BJ (cell line): ENCODE data around the gene MVB12A. TPM values are rescaled to one million over a fixed set of nuclear protein-coding genes. Genes with fewer than 3 reads are reported as not detected.

Experiments
- CTCF ChIA-PET: fragments of 350-600 bp; formaldehyde crosslinking; extraction: SDS; loops from one replicate; lab custom pipeline; 2021; ENCODE audit warnings: antibody characterized with exemption, inconsistent platforms; lab: Yijun Ruan, JAX
- POLR2A ChIA-PET: fragments of 300-600 bp; sonication (Branson Sonifier 250); formaldehyde crosslinking; extraction: SDS; loops from one replicate; lab custom pipeline; 2021; ENCODE audit warnings: antibody characterized with exemption; lab: Charles Lee
- DNase-seq: peaks from one replicate; pipeline ENCODE4 v3.0.0-alpha.2; 2011; ENCODE audit warnings: low read depth
- H3K27me3 ChIP-seq: 2 replicates; pipeline ENCODE4 v1.6.0; 2011; ENCODE audit warnings: low read length; ENCODE audit not compliant: control insufficient read depth, insufficient read depth
- H3K36me3 ChIP-seq: 2 replicates; pipeline ENCODE4 v1.5.1; 2011; ENCODE audit warnings: low read length; ENCODE audit not compliant: control insufficient read depth, insufficient read depth
- H3K4me3 ChIP-seq: 2 replicates; pipeline ENCODE4 v1.5.1; 2011; ENCODE audit warnings: low read depth, mild to moderate bottlenecking, control low read depth, low read length
- CTCF ChIP-seq: IDR thresholded peaks from 2 replicates; pipeline ENCODE4 v1.5.1; 2011; ENCODE audit warnings: low read depth, mild to moderate bottlenecking, control low read depth, inconsistent platforms, low read length, moderate library complexity; ENCODE audit not compliant: insufficient read depth
- polyA plus RNA-seq: library from polyadenylated mRNA; depleted of rRNA; stranded (reverse); fragments of >200 nt; gene quantifications from 2 replicates; pipeline ENCODE4 v1.2.3, GENCODE V29; 2011

The MVB12A gene
- polyA plus RNA-seq, 1 experiment, result 47.3 TPM

GRCh38 chr19:17450264-17451075 is 30.6 kb downstream of the MVB12A start:
- Histone ChIP-seq H3K36me3 (no peaks in the 10 kb centered on the region), H3K4me3 (no peak overlapping the region), H3K27me3 (peaks cover 17% of the 10 kb centered on the region)
- DNase-seq, result no peak
- TF ChIP-seq CTCF, result no peak
- ChIA-PET CTCF (interaction anchor here (0.7 to 2.0 kb wide), 3 partner anchors 13 to 79 kb away, joined by 3 to 5 read pairs (median 4); no protein-coding TSS in a partner anchor), POLR2A (no interaction called here)

DNA sequence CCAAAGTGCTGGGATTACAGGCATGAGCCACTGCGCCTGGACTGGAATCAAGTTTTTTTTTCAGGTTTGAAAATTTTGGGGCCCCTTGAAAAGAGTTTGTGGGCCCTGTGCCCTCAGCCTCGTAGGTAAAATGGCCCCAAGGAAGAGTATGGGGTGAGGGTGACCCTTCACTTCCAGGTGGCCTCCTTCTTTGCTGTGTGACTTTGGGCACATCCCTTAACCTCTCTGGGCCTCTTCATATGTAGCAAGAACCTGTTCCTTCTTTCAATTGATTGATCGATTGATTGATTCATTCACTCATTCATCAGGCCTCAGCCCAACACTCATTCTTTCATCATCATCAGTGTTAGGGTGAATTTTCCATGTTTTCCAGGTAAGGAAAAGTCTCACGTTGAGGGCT is 32.0 kb downstream of the MVB12A start:
- H3K36me3 ChIP-seq, result no peaks in the 10 kb centered on the region
- no peak for TF ChIP-seq CTCF
- DNase-seq, result no peak
- H3K27me3 ChIP-seq, result peaks cover 16% of the 10 kb centered on the region
- CTCF ChIA-PET, result interaction anchor here (0.7 to 1.5 kb wide), 3 partner anchors 14 to 122 kb away, joined by 3 to 4 read pairs (median 4); no protein-coding TSS in a partner anchor
- H3K4me3 ChIP-seq, result no peak overlapping the region
- POLR2A ChIA-PET, result no interaction called here

- H3K27me3 ChIP-seq, result peaks cover 9% of the 10 kb centered on the region
- TF ChIP-seq CTCF, result no peak
- POLR2A ChIA-PET, result no interaction called here
- CTCF ChIA-PET, result interaction anchor here (0.7 to 3.5 kb wide), 4 partner anchors 12 to 119 kb away, joined by 3 to 23 read pairs (median 5); no protein-coding TSS in a partner anchor
- no peak for DNase-seq
- no peak overlapping the region for H3K4me3 ChIP-seq
- H3K36me3 ChIP-seq, result no peaks in the 10 kb centered on the region
These were observed 34.8 kb downstream of the MVB12A start for GRCh38 chr19:17454576-17455071.

DNA sequence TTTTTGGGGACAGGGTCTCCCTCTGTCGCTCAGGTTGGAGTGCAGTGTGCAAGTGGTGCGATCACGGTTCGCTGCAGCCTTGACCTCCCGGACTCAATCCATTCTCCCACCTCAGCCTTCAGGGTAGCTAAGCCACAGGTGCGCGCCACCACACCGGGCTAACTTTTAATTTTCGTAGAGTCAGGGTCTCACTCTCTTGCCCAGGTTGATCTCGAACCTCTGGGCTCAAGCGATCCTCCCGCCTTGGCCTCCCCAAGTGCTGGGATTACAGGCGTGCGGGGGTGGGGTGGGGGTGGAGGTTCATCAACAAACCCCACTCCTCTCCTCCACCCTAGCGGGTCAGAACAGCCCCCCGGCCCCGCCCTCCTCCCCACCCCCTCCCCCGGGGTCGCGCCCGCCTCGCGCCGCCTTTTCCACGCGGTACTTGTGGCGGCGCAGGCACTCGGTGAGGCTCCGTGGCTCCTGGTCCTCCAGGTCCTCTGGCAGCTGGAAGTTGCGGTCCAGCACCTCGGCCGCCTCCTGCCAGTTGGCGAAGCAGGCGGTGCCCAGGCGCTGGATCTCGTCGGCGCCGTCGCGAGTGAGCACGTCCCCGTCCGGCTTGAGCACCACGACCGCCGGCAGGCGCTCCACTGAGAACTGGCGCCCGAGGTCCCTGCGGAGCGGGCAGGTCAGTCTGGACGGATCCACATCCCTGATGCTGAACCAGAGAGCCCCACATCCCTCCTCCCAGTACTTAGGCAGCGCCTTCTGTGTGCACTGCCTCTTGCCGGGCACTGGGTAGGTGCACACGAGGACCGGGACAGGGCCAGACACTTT is 35.7 kb downstream of the MVB12A start:
- no peak for DNase-seq
- POLR2A ChIA-PET, result interaction anchor here (0.6 kb wide), 1 partner anchor 14 kb away, joined by 4 read pairs; no protein-coding TSS in a partner anchor
- H3K4me3 ChIP-seq, result no peak overlapping the region
- peaks cover 9% of the 10 kb centered on the region for H3K27me3 ChIP-seq
- TF ChIP-seq CTCF, result no peak
- CTCF ChIA-PET, result interaction anchor here (3.5 kb wide), 1 partner anchor 11 kb away, joined by 23 read pairs; no protein-coding TSS in a partner anchor
- H3K36me3 ChIP-seq, result no peaks in the 10 kb centered on the region
